ENCODE measurements around the gene TEX9.

DNA sequence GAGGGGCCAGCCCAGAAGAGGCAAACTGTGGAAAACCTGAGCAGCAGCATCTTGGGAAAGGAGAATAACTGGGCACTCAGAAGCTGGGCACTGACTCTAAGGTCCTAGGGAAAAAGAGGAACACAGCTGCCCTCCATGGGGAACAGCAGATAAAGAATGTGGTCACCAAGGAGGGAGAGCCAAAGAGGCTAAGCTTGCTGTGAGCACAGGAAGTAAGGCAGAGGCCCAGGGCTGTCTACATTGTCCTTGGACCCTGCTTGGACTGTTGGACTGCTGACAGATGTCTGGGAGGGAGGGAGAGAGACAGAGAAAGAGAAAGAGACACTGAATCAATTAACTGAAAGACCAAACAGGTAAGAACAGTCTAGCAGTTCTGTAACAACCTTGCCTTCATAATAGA, 104.3 kb downstream of the TEX9 start:
- TF ChIP-seq POLR2A (IDR thresholded peaks at IDR 0.05; ENCODE audit: low read length) (no peak), GATA1 (IDR thresholded peaks at IDR 0.05; ENCODE audit: low read depth, low read length) (no peak)

Data from erythroblast (primary cell).